ENCODE results near the gene IL17RD. TPM values are rescaled to one million over a fixed set of nuclear protein-coding genes. Genes with fewer than 3 reads are reported as not detected.

The IL17RD gene
- total RNA-seq, 5 donors from 2014 or later (not counting 1 experiment from before 2014, with no cell fraction given), result 0.05 to 0.38 (median 0.10) TPM; not detected in 1

- H3K27me3 Mint-ChIP-seq, result peaks cover 56 to 60% of the 10 kb centered on the region in 2 donors
- Histone ChIP-seq H3K4me1 (ENCODE audit: control insufficient read depth in 1 of 2, extremely low read depth in 1 of 2, insufficient read depth in 2 of 2, low read length in 2 of 2) (peaks cover 4 to 20% of the 10 kb centered on the region in 2 experiments), H3K4me3 (ENCODE audit: control insufficient read depth in 1 of 2, extremely low read depth in 1 of 2, low read length in 1 of 2) (no peak overlapping the region), H3K27ac (ENCODE audit: low read length) (no peak overlapping the region), H3K36me3 (ENCODE audit: control insufficient read depth in 2 of 2, extremely low read depth in 1 of 2, insufficient read depth in 1 of 2, low read length in 1 of 2) (no peaks in the 10 kb centered on the region), H3K9me3 (no peaks in the 10 kb centered on the region), H3K27me3 (replicated peaks in 1 of 2; ENCODE audit: control insufficient read depth in 2 of 2, extremely low read depth in 1 of 2, insufficient read depth in 2 of 2, low read length in 1 of 2) (peaks cover 5 to 59% of the 10 kb centered on the region in 2 experiments)
- peaks cover 12 to 20% (median 13%) of the 10 kb centered on the region in 3 donors for H3K4me1 Mint-ChIP-seq
- H3K27ac Mint-ChIP-seq, result no peak overlapping the region
- WGBS (ENCODE audit: insufficient coverage), result 67% methylated on average over 1 of the region's 2 CpGs
- ATAC-seq (replicated peaks in 1 of 4) (no peak), DNase-seq (no peak)
- ChIA-PET CTCF (no interaction called here), POLR2A (no interaction called here)
- H3K4me3 Mint-ChIP-seq, result no peak overlapping the region
- H3K36me3 Mint-ChIP-seq, result no peaks in the 10 kb centered on the region
- H3K9me3 Mint-ChIP-seq, result no peaks in the 10 kb centered on the region
These were observed 3.0 kb upstream of the IL17RD start for GRCh38 chr3:57168151-57168550.

- WGBS (ENCODE audit: insufficient coverage), result 89% methylated on average over 1 of the region's 2 CpGs
- Mint-ChIP-seq H3K4me1 (peaks cover 12 to 23% (median 13%) of the 10 kb centered on the region in 3 donors), H3K27ac (no peak overlapping the region), H3K27me3 (peaks cover 67 to 69% of the 10 kb centered on the region in 2 donors), H3K4me3 (peak overlapping the region in 2 of 3 donors; percentile 13 to 86), H3K36me3 (no peaks in the 10 kb centered on the region), H3K9me3 (no peaks in the 10 kb centered on the region)
- H3K4me3 ChIP-seq (ENCODE audit: control insufficient read depth in 1 of 2, extremely low read depth in 1 of 2, low read length in 1 of 2), result no peak overlapping the region
- no peaks in the 10 kb centered on the region for H3K36me3 ChIP-seq (ENCODE audit: control insufficient read depth in 2 of 2, extremely low read depth in 1 of 2, insufficient read depth in 1 of 2, low read length in 1 of 2)
- no peak for ATAC-seq (replicated peaks in 1 of 4)
- H3K27ac ChIP-seq (ENCODE audit: low read length), result no peak overlapping the region
- peaks cover 4 to 20% of the 10 kb centered on the region in 2 experiments for H3K4me1 ChIP-seq (ENCODE audit: control insufficient read depth in 1 of 2, extremely low read depth in 1 of 2, insufficient read depth in 2 of 2, low read length in 2 of 2)
- CTCF ChIA-PET, result no interaction called here
- DNase-seq, result no peak
- no peaks in the 10 kb centered on the region for H3K9me3 ChIP-seq
- POLR2A ChIA-PET, result no interaction called here
- peaks cover 12 to 67% of the 10 kb centered on the region in 2 experiments for H3K27me3 ChIP-seq (replicated peaks in 1 of 2; ENCODE audit: control insufficient read depth in 2 of 2, extremely low read depth in 1 of 2, insufficient read depth in 2 of 2, low read length in 1 of 2)
These were observed 1.5 kb upstream of the IL17RD start for GRCh38 chr3:57166660-57167059.

DNA sequence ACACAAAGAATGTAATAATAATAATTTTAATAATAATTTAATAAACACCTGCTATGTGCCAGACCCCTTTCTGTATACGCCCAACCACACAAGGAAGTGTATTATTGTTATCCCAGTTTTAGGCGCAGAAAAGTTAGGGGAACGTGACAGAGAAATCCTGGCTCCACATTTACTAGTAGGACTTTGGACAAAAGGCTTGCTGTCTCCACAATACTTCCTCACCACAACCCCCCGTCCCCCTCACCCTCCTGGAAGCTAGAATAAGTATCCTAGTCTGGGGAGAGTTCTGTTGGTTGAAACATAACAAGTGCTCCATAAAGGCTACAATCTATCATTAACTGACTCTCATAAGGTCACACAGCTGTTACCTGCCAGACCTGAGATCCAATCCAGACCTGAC is 488 bp upstream of the IL17RD start:
- 20% methylated on average over 2 of the region's 4 CpGs for WGBS (ENCODE audit: insufficient coverage)
- no peaks in the 10 kb centered on the region for H3K36me3 ChIP-seq (ENCODE audit: control insufficient read depth in 2 of 2, extremely low read depth in 1 of 2, insufficient read depth in 1 of 2, low read length in 1 of 2)
- H3K9me3 ChIP-seq, result no peaks in the 10 kb centered on the region
- peak overlapping the region; percentile 56 to 86 (median 62) for H3K4me3 Mint-ChIP-seq
- H3K4me3 ChIP-seq (ENCODE audit: control insufficient read depth in 1 of 2, extremely low read depth in 1 of 2, low read length in 1 of 2), result no peak overlapping the region
- H3K27ac Mint-ChIP-seq, result no peak overlapping the region
- H3K9me3 Mint-ChIP-seq, result no peaks in the 10 kb centered on the region
- DNase-seq (no peak), ATAC-seq (replicated peaks in 1 of 4) (no peak)
- H3K4me1 Mint-ChIP-seq, result peaks cover 12 to 24% (median 13%) of the 10 kb centered on the region in 3 donors
- H3K27ac ChIP-seq (ENCODE audit: low read length), result no peak overlapping the region
- no peaks in the 10 kb centered on the region for H3K36me3 Mint-ChIP-seq
- H3K27me3 ChIP-seq (replicated peaks in 1 of 2; ENCODE audit: control insufficient read depth in 2 of 2, extremely low read depth in 1 of 2, insufficient read depth in 2 of 2, low read length in 1 of 2), result peaks cover 16 to 66% of the 10 kb centered on the region in 2 experiments
- CTCF ChIA-PET, result interaction anchor here in 1 of 2 donors (0.6 kb wide), 1 partner anchor 9 kb away, joined by 3 read pairs; no protein-coding TSS in a partner anchor
- H3K4me1 ChIP-seq (ENCODE audit: control insufficient read depth in 1 of 2, extremely low read depth in 1 of 2, insufficient read depth in 2 of 2, low read length in 2 of 2), result peaks cover 4 to 20% of the 10 kb centered on the region in 2 experiments
- H3K27me3 Mint-ChIP-seq, result peaks cover 68 to 71% of the 10 kb centered on the region in 2 donors
- POLR2A ChIA-PET, result no interaction called here

GRCh38 chr3:57164217-57164656 is 916 bp downstream of the IL17RD start:
- Mint-ChIP-seq H3K4me3 (peak overlapping the region; percentile 77 to 86 (median 83)), H3K27me3 (peaks cover 63 to 66% of the 10 kb centered on the region in 2 donors), H3K4me1 (peaks cover 10 to 25% (median 12%) of the 10 kb centered on the region in 3 donors), H3K9me3 (no peaks in the 10 kb centered on the region), H3K36me3 (no peaks in the 10 kb centered on the region), H3K27ac (peak overlapping the region in 1 of 2 donors; percentile 46)
- Histone ChIP-seq H3K27ac (ENCODE audit: low read length) (no peak overlapping the region), H3K27me3 (replicated peaks in 1 of 2; ENCODE audit: control insufficient read depth in 2 of 2, extremely low read depth in 1 of 2, insufficient read depth in 2 of 2, low read length in 1 of 2) (peaks cover 20 to 60% of the 10 kb centered on the region in 2 experiments), H3K36me3 (ENCODE audit: control insufficient read depth in 2 of 2, extremely low read depth in 1 of 2, insufficient read depth in 1 of 2, low read length in 1 of 2) (no peaks in the 10 kb centered on the region), H3K4me1 (ENCODE audit: control insufficient read depth in 1 of 2, extremely low read depth in 1 of 2, insufficient read depth in 2 of 2, low read length in 2 of 2) (peaks cover 4 to 17% of the 10 kb centered on the region in 2 experiments), H3K9me3 (no peaks in the 10 kb centered on the region), H3K4me3 (ENCODE audit: control insufficient read depth in 1 of 2, extremely low read depth in 1 of 2, low read length in 1 of 2) (peak overlapping the region; percentile 28 to 49)
- 4% methylated on average over 27 of the region's 30 CpGs for WGBS (ENCODE audit: insufficient coverage)
- peak in 3 of 35 experiments; percentile 1 to 16 (median 3) for DNase-seq
- peak in 1 of 4 experiments; percentile 18 for ATAC-seq (replicated peaks in 1 of 4)
- ChIA-PET CTCF (interaction anchor here in 1 of 2 donors (0.6 kb wide), 1 partner anchor 1254 kb away, joined by 3 read pairs; no protein-coding TSS in a partner anchor), POLR2A (no interaction called here)

GRCh38 chr3:57163751-57164150 is 1.4 kb downstream of the IL17RD start:
- Mint-ChIP-seq H3K4me3 (peak overlapping the region; percentile 77 to 86 (median 83)), H3K9me3 (no peaks in the 10 kb centered on the region), H3K27ac (no peak overlapping the region), H3K4me1 (peaks cover 15 to 29% (median 17%) of the 10 kb centered on the region in 3 donors), H3K27me3 (peaks cover 60 to 64% of the 10 kb centered on the region in 2 donors), H3K36me3 (no peaks in the 10 kb centered on the region)
- ChIA-PET CTCF (interaction anchor here in 1 of 2 donors (0.6 kb wide), 1 partner anchor 1254 kb away, joined by 3 read pairs; no protein-coding TSS in a partner anchor), POLR2A (no interaction called here)
- H3K4me3 ChIP-seq (ENCODE audit: control insufficient read depth in 1 of 2, extremely low read depth in 1 of 2, low read length in 1 of 2), result peak overlapping the region in 1 of 2 donors; percentile 49
- H3K27ac ChIP-seq (ENCODE audit: low read length), result no peak overlapping the region
- no peak for ATAC-seq (replicated peaks in 1 of 4)
- no peaks in the 10 kb centered on the region for H3K9me3 ChIP-seq
- DNase-seq, result no peak
- H3K36me3 ChIP-seq (ENCODE audit: control insufficient read depth in 2 of 2, extremely low read depth in 1 of 2, insufficient read depth in 1 of 2, low read length in 1 of 2), result no peaks in the 10 kb centered on the region
- peaks cover 17 to 55% of the 10 kb centered on the region in 2 experiments for H3K27me3 ChIP-seq (replicated peaks in 1 of 2; ENCODE audit: control insufficient read depth in 2 of 2, extremely low read depth in 1 of 2, insufficient read depth in 2 of 2, low read length in 1 of 2)
- peaks cover 4 to 19% of the 10 kb centered on the region in 2 experiments for H3K4me1 ChIP-seq (ENCODE audit: control insufficient read depth in 1 of 2, extremely low read depth in 1 of 2, insufficient read depth in 2 of 2, low read length in 2 of 2)
- 19% methylated on average over 2 of the region's 8 CpGs for WGBS (ENCODE audit: insufficient coverage)

GRCh38 chr3:57161915-57162314 is 3.2 kb downstream of the IL17RD start:
- Histone ChIP-seq H3K9me3 (no peaks in the 10 kb centered on the region), H3K27me3 (replicated peaks in 1 of 2; ENCODE audit: control insufficient read depth in 2 of 2, extremely low read depth in 1 of 2, insufficient read depth in 2 of 2, low read length in 1 of 2) (peaks cover 22 to 46% of the 10 kb centered on the region in 2 experiments), H3K27ac (ENCODE audit: low read length) (no peak overlapping the region), H3K4me1 (ENCODE audit: control insufficient read depth in 1 of 2, extremely low read depth in 1 of 2, insufficient read depth in 2 of 2, low read length in 2 of 2) (peaks cover 4 to 19% of the 10 kb centered on the region in 2 experiments), H3K36me3 (ENCODE audit: control insufficient read depth in 2 of 2, extremely low read depth in 1 of 2, insufficient read depth in 1 of 2, low read length in 1 of 2) (no peaks in the 10 kb centered on the region), H3K4me3 (ENCODE audit: control insufficient read depth in 1 of 2, extremely low read depth in 1 of 2, low read length in 1 of 2) (no peak overlapping the region)
- CTCF ChIA-PET, result no interaction called here
- ATAC-seq (replicated peaks in 1 of 4) (no peak), DNase-seq (no peak)
- no peak overlapping the region for H3K4me3 Mint-ChIP-seq
- POLR2A ChIA-PET, result no interaction called here
- no peak overlapping the region for H3K27ac Mint-ChIP-seq
- WGBS (ENCODE audit: insufficient coverage), result 71% methylated on average over 1 of the region's 1 CpG
- no peaks in the 10 kb centered on the region for H3K36me3 Mint-ChIP-seq
- H3K4me1 Mint-ChIP-seq, result peaks cover 19 to 33% (median 19%) of the 10 kb centered on the region in 3 donors
- peaks cover 45 to 52% of the 10 kb centered on the region in 2 donors for H3K27me3 Mint-ChIP-seq
- H3K9me3 Mint-ChIP-seq, result no peaks in the 10 kb centered on the region
